Gastrocnemius medialis (tissue), 4 donors: Measurements from ENCODE around the gene AAK1.

Experiments used
- CTCF ChIP-seq, 5 experiments: fragments of 450-650 bp in 3 of 5; fragments of 200-600 bp in 2 of 5; sonication (generic) in 2 of 5; IDR thresholded peaks in 4 of 5; conservative IDR thresholded peaks in 1 of 5; 1 replicate in 4 of 5; 2 replicates in 1 of 5; pipeline ENCODE4 v1.5.1; 2016 to 2019; ENCODE audit warnings: antibody characterized with exemption in 5 of 5, mild to moderate bottlenecking in 3 of 5, moderate library complexity in 3 of 5
- POLR2A ChIP-seq, 2 donors: fragments of 450-650 bp; IDR thresholded peaks; one replicate each; pipeline ENCODE4 v1.6.1; 2017; ENCODE audit warnings: antibody characterized with exemption in 2 of 2, mild to moderate bottlenecking in 2 of 2, moderate library complexity in 2 of 2

GRCh38 chr2:69668598-69668997, 25.1 kb upstream of the AAK1 start:
- no peak for TF ChIP-seq CTCF (IDR thresholded peaks at IDR 0.05 in 4 of 5, conservative IDR thresholded peaks at IDR 0.05 in 1 of 5)
- no peak for TF ChIP-seq POLR2A (IDR thresholded peaks at IDR 0.05)
